ENCODE results near the gene AGRN. TPM values are rescaled to one million over a fixed set of nuclear protein-coding genes. Genes with fewer than 3 reads are reported as not detected.

The AGRN gene
- total and polyA plus RNA-seq, 7 donors: 2.8 to 54.4 (median 6.4) TPM

DNA sequence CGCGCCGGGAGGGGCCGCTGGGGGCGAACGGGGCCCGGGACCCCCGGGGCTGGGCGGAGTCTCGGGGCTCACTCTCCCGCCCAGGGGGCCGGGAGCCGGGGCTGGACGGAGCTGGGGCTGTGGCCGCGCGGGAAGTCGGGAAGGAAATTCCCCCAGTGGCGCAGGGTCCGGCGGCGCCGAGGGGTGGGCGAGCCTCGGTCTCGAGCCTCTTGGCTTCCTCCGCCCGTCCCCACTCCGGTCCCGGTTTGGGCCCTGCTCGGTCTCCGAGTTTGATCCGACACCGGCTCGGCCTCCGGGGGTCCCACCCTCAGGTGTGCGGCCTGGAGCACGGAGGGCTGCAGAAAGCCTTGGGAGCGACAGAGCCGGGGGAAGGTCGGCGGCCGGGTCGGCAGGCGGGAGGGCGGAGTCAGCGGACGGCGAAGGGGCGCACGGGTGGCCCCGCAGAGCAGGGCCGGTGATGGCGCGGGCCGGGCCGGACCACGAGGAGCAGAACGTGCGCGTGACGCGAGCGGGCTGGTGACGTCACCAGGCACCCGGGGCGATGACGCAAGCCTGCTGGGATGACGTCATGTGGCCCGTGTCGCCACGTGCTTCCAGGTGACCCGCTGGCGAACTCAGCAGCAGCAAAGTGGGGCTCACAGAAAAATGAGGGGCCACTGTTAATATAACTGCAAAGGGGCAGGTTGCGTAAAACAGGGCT, 19.4 kb upstream of the AGRN start:
- intact Hi-C loops (cut with DNase I): loop anchor here (1.0 kb wide), 2 partner anchors 19 to 41 kb away; partner anchors contain the start of gene NOC2L
- Histone ChIP-seq H3K4me3 (peak overlapping the region; percentile 58 to 92 (median 60)), H3K27me3 (peaks cover 0 to 17% (median 5%) of the 10 kb centered on the region in 3 donors), H3K9me3 (no peaks in the 10 kb centered on the region), H3K4me1 (peaks cover 0 to 51% (median 42%) of the 10 kb centered on the region in 4 donors), H3K27ac (peak overlapping the region; percentile 89 to 98 (median 96)), H3K36me3 (no peaks in the 10 kb centered on the region)
- DNase-seq: peak; percentile 95
- WGBS, 2 donors: 1% methylated on average over 75 of the region's 75 CpGs
- TF ChIP-seq, protein P1, sequence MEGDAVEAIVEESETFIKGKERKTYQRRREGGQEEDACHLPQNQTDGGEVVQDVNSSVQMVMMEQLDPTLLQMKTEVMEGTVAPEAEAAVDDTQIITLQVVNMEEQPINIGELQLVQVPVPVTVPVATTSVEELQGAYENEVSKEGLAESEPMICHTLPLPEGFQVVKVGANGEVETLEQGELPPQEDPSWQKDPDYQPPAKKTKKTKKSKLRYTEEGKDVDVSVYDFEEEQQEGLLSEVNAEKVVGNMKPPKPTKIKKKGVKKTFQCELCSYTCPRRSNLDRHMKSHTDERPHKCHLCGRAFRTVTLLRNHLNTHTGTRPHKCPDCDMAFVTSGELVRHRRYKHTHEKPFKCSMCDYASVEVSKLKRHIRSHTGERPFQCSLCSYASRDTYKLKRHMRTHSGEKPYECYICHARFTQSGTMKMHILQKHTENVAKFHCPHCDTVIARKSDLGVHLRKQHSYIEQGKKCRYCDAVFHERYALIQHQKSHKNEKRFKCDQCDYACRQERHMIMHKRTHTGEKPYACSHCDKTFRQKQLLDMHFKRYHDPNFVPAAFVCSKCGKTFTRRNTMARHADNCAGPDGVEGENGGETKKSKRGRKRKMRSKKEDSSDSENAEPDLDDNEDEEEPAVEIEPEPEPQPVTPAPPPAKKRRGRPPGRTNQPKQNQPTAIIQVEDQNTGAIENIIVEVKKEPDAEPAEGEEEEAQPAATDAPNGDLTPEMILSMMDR (IDR thresholded peaks at IDR 0.05): no peak
- TF ChIP-seq POLR2A (IDR thresholded peaks at IDR 0.05): peak; percentile 20 to 45
- TF ChIP-seq EP300 (IDR thresholded peaks at IDR 0.05): peak in 3 of 4 donors; percentile 97 to 98 (median 98)
- peak; percentile 80 to 92 (median 89) for TF ChIP-seq POLR2AphosphoS5 (IDR thresholded peaks at IDR 0.05)

DNA sequence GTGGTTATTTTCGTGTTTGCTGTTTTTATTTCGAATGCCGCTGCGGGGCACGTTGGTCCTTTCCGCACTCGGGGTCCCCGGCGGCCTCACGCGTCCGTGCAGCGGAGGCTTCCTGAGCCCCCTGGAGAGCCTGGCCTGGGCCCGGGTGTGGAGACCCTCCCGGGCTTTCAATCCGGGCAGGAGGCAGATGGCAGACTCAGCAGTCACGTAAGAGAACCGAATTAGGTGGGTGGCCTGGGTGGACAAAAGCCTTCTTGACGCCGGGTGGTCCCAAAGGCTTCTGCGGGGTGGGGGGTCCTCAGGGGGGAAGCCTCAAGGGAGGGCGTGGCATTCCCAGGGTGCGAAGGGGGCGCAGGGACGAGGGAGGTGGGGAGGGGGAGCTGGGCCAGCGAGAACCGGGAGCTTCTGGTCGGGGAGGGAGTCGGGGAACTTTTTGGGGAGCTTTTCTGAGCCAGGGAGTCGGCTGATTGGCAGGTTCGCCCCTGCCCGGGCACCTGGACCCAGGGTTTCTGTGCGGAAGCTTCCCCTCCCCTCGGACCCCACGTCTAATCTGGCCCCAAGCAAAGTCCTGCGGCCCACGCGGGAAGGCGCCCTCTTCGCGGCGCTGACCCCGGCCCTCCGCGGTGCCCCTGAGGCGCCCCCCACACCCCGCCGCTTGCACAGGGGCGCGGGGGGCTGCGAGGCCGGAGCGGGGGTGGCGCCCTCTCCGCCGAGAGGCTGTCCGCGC, 18.7 kb upstream of the AGRN start:
- Histone ChIP-seq H3K9me3 (no peaks in the 10 kb centered on the region), H3K36me3 (no peaks in the 10 kb centered on the region), H3K4me1 (peaks cover 0 to 56% (median 47%) of the 10 kb centered on the region in 4 donors), H3K27ac (peak overlapping the region; percentile 89 to 98 (median 96)), H3K4me3 (peak overlapping the region; percentile 58 to 92 (median 60)), H3K27me3 (peaks cover 0 to 17% (median 5%) of the 10 kb centered on the region in 3 donors)
- 2 to 3% methylated on average over 58 of the region's 58 CpGs for WGBS, 2 donors
- DNase-seq: peak; percentile 73
- TF ChIP-seq, protein P1 (IDR thresholded peaks at IDR 0.05): no peak
- TF ChIP-seq EP300 (IDR thresholded peaks at IDR 0.05) (no peak), POLR2A (IDR thresholded peaks at IDR 0.05) (no peak), POLR2AphosphoS5 (IDR thresholded peaks at IDR 0.05) (no peak)
- intact Hi-C loops (cut with DNase I): loop anchor here (1.0 kb wide), 1 partner anchor 42 kb away; the partner anchor contains the start of gene NOC2L

DNA sequence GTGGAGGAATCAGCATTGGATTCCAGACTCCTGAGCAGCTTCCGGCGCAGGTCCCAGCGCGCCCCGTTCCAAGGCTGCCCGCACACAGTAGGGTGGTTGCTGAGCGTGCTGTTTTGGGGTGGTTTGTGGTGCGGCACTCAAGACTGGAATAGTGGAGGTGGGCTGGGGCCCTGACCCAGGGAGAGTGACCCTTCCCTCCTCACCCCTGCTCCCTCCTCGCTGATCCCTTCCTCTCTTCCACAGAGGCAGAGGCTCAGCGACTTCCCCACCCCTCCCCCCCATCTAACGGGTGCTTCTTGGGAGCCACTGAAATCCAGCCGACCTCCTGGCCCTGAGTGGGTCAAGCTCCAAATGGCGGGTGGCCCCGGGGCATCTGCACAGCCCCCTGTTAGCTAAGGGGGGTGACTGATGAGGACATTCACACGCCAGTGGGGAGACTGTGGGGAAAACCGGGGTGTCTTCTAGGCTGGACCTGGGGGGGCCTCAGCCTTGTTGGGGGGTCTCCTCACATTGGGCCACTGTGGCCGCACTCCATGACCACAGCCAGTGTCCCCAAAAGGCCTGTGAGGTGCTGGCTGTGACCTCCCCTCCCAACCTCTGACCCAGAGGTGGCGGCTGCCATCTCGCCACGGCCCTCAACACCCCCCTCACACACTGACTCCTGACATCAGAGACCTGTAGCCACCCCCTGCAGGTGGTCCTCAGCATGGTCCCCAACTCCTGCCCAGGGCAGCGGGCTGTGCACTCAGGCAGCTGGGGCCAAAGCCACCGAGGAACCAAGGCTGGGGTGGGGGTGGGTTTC, 16.1 kb upstream of the AGRN start:
- H3K9me3 ChIP-seq: no peaks in the 10 kb centered on the region
- no peak overlapping the region for H3K4me3 ChIP-seq
- DNase-seq: no peak
- TF ChIP-seq POLR2AphosphoS5 (IDR thresholded peaks at IDR 0.05) (no peak), POLR2A (IDR thresholded peaks at IDR 0.05) (no peak), EP300 (IDR thresholded peaks at IDR 0.05) (no peak)
- TF ChIP-seq, protein P1 (IDR thresholded peaks at IDR 0.05): no peak
- peaks cover 0 to 7% (median 5%) of the 10 kb centered on the region in 3 donors for H3K27me3 ChIP-seq
- H3K27ac ChIP-seq: no peak overlapping the region
- peaks cover 0 to 43% (median 38%) of the 10 kb centered on the region in 4 donors for H3K4me1 ChIP-seq
- intact Hi-C loops (cut with DNase I): no loop called here
- H3K36me3 ChIP-seq: no peaks in the 10 kb centered on the region
- WGBS, 2 donors: 83 to 86% methylated on average over 22 of the region's 22 CpGs

DNA sequence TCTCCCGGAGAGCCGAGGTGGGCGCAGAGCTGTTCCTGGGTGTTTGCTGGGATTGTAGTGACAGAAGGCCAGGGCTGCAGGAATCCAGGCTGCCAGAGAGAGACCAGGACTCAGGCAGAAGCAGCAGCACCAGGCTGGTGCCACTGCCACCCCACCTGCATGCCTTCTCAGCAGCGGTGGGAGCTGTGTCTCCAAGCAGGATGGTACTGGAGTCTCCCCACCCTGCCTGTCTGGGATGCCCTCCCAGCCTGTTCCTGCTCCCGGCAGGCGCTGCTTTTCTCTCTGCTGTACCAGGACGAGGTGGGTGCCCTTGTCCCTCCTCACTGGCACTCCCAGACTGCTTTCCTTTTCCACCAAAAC, 15.5 kb upstream of the AGRN start:
- peaks cover 0 to 39% (median 32%) of the 10 kb centered on the region in 4 donors for H3K4me1 ChIP-seq

More for the DNA sequence above, 15.5 kb upstream of the AGRN start:
- 54 to 61% methylated on average over 7 of the region's 7 CpGs for WGBS, 2 donors
- Histone ChIP-seq H3K36me3 (no peaks in the 10 kb centered on the region), H3K4me3 (no peak overlapping the region), H3K27me3 (peaks cover 0 to 3% (median 1%) of the 10 kb centered on the region in 3 donors), H3K9me3 (no peaks in the 10 kb centered on the region), H3K27ac (no peak overlapping the region)
- intact Hi-C loops (cut with DNase I): no loop called here
- TF ChIP-seq, protein P1 (IDR thresholded peaks at IDR 0.05): no peak
- TF ChIP-seq POLR2AphosphoS5 (IDR thresholded peaks at IDR 0.05) (no peak), POLR2A (IDR thresholded peaks at IDR 0.05) (no peak), EP300 (IDR thresholded peaks at IDR 0.05) (no peak)
- no peak for DNase-seq
